ENCODE results near the gene NCK2. TPM values are rescaled to one million over a fixed set of nuclear protein-coding genes. Genes with fewer than 3 reads are reported as not detected.

NCK2 gene
- total RNA-seq, 4 donors from 2014 or later, result 14.7 to 47.5 (median 29.3) TPM

GRCh38 chr2:105869341-105869740 lies 124.6 kb downstream of the NCK2 start:
- intact Hi-C loops (cut with DNase I; ENCODE audit: low total_unique reads), result no loop called here
- no peaks in the 10 kb centered on the region for H3K9me3 ChIP-seq
- H3K27me3 ChIP-seq, result no peaks in the 10 kb centered on the region
- peaks cover 0 to 4% of the 10 kb centered on the region in 2 donors for H3K4me1 ChIP-seq
- TF ChIP-seq POLR2A (IDR thresholded peaks at IDR 0.05), result no peak
- TF ChIP-seq CTCF (IDR thresholded peaks at IDR 0.05), result no peak
- DNase-seq, result no peak
- no peak overlapping the region for H3K4me3 ChIP-seq
- H3K27ac ChIP-seq, result no peak overlapping the region
- H3K36me3 ChIP-seq, result no peaks in the 10 kb centered on the region

GRCh38 chr2:105870062-105870461 lies 125.3 kb downstream of the NCK2 start:
- H3K27me3 ChIP-seq, result no peaks in the 10 kb centered on the region
- intact Hi-C loops (cut with DNase I; ENCODE audit: low total_unique reads), result no loop called here
- H3K27ac ChIP-seq, result no peak overlapping the region
- no peak for DNase-seq
- no peak overlapping the region for H3K4me3 ChIP-seq
- TF ChIP-seq POLR2A (IDR thresholded peaks at IDR 0.05) (no peak), CTCF (IDR thresholded peaks at IDR 0.05) (no peak)
- peaks cover 0 to 4% of the 10 kb centered on the region in 2 donors for H3K4me1 ChIP-seq
- no peaks in the 10 kb centered on the region for H3K9me3 ChIP-seq
- H3K36me3 ChIP-seq, result no peaks in the 10 kb centered on the region

- H3K4me3 ChIP-seq, result no peak overlapping the region
- no peaks in the 10 kb centered on the region for H3K36me3 ChIP-seq
- no peak for TF ChIP-seq CTCF (IDR thresholded peaks at IDR 0.05)
- TF ChIP-seq POLR2A (IDR thresholded peaks at IDR 0.05), result no peak
- no peaks in the 10 kb centered on the region for H3K9me3 ChIP-seq
- no peaks in the 10 kb centered on the region for H3K27me3 ChIP-seq
- no peak overlapping the region for H3K27ac ChIP-seq
- intact Hi-C loops (cut with DNase I; ENCODE audit: low total_unique reads), result no loop called here
- H3K4me1 ChIP-seq, result peaks cover 0 to 4% of the 10 kb centered on the region in 2 donors
- no peak for DNase-seq
Observed at GRCh38 chr2:105870858-105871257, 126.1 kb downstream of the NCK2 start.

GRCh38 chr2:105872142-105872728 lies 127.5 kb downstream of the NCK2 start:
- peaks cover 0 to 4% of the 10 kb centered on the region in 2 donors for H3K4me1 ChIP-seq
- H3K4me3 ChIP-seq, result no peak overlapping the region
- no peak overlapping the region for H3K27ac ChIP-seq
- intact Hi-C loops (cut with DNase I; ENCODE audit: low total_unique reads), result no loop called here
- no peak for DNase-seq
- H3K36me3 ChIP-seq, result no peaks in the 10 kb centered on the region
- no peaks in the 10 kb centered on the region for H3K9me3 ChIP-seq
- no peaks in the 10 kb centered on the region for H3K27me3 ChIP-seq
- TF ChIP-seq POLR2A (IDR thresholded peaks at IDR 0.05), result no peak
- TF ChIP-seq CTCF (IDR thresholded peaks at IDR 0.05), result no peak

- DNase-seq, result no peak
- Histone ChIP-seq H3K9me3 (no peaks in the 10 kb centered on the region), H3K4me3 (no peak overlapping the region), H3K36me3 (no peaks in the 10 kb centered on the region), H3K27me3 (no peaks in the 10 kb centered on the region), H3K4me1 (peaks cover 0 to 2% of the 10 kb centered on the region in 2 donors), H3K27ac (no peak overlapping the region)
- intact Hi-C loops (cut with DNase I; ENCODE audit: low total_unique reads), result no loop called here
- TF ChIP-seq CTCF (IDR thresholded peaks at IDR 0.05) (no peak), POLR2A (IDR thresholded peaks at IDR 0.05) (no peak)
Observed at GRCh38 chr2:105872830-105873229, 128.1 kb downstream of the NCK2 start.
